Hindlimb muscle (tissue), 1 donor: Measurements from ENCODE around the gene CISH. TPM values are rescaled to one million over a fixed set of nuclear protein-coding genes. Genes with fewer than 3 reads are reported as not detected.
A peak's percentile ranks its signal among the peaks of the same experiment; 100 is the strongest.

Experiments
- DNase-seq: peaks from one replicate; pipeline ENCODE4 v3.0.0-alpha.2; 2013
- polyA plus RNA-seq: library from polyadenylated mRNA; unstranded; fragments of 120-200 nt; gene quantifications from one replicate; pipeline ENCODE4 v1.2.1, GENCODE V29; 2013; ENCODE audit not compliant: insufficient read length

CISH gene
- polyA plus RNA-seq, 1 donor = 16.5 TPM

DNA sequence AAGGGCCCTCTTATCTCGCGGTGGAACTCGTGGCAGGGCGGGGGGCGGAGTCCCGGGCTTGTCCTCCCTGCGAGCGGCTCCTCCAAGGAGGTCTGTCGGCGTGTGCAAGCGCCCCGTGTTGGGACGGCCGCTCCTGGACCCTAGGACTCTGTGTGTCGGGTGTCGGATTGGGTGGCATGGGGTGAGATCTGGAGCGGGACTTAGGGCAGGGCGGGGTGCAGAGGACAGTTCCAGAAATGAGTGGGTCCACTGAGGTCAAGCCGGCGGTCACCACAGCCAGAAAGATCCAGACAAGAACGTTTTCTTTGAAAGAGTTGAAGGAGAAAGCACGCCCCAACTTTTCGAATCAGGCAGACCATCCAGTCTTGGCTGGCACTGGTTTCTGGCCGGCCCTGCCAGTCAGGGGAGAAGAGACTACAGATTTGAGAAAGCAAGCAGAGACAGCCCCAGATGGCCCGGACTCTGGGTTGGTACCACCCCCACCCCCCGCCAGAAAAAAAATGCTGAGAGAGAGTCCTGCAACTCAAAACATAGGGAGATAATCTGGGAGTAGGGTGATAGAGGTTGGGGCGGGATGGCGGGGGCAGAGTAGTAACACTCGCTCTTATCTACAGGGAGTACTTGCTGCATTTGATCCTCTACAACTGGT lies 784 bp upstream of the CISH start:
- DNase-seq = no peak

DNA sequence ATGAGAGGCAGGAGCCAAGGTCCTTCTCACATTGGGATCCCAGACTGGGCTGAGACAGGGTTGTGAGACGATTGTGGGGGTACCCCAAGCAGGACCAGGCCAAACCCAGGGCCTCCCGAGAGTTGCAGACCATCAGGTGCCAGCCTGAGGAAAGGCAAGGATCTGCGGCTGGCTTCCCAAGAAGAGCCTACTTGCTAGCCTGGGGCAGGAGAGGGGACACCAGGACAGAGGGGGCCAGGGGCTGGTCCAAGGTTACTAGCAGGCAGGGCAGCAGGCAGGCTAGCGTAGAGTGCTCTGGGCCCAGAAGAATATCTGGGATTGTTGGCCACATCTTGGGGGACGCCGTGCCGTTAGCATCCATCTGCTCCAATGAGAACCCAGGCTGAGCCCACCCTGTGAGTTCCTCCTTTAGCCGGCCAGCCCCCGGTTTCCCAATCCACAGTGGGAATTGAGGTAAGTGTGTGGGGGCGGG lies 546 bp downstream of the CISH start:
- DNase-seq = no peak

DNA sequence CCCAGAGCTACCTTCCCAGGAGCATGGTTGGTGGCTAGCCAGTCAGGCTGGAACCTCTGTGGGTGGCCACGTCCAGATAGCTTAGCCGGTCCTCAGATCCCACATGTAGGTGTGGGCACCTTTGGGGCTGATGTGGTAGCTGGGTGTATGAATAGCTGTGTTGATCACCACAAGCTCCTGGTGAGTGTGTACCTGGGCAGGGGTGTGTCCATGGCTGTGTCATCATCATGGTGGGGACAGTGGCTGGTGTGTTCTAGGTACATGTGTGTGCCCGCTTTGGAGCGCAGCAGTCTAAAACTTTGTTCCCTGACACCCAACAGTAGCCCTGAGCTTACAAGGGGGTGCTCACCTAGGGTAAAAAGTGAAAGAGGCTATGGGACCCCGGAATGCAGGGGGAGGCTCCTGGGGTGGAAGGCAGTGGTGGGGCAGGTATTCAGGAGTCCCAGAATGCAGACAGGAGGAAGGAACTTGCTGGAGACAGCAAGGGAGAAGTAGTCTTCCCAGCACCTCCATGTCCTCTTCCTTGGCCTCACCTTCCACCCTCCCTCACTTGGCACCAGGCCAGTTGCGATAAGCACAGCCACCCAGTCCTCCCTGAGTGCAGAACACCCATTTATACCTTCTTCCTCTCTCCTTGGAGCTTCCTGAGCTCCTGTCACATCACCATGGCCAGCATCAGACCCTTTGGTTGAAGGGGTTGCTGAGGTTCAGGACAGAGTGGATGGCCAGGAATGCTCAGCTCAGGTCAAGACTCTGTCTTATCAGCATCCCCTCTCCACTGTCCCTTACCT lies 1.2 kb downstream of the CISH start:
- no peak for DNase-seq

DNA sequence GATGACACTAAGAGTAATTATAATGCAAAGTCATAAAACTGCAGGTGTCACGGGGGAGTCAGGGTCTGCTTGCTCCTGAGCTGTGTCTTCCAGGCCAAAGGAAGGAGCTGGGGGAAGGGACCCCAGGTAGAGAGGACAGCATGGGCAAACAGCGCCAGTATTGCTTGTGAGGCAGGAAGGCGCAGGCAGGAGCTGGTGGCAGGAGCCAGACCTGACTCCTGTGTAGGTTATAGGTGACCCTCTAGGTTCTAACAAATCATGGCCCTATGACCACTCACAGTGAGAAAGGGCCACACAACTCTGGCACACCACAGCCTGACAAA lies 1.9 kb downstream of the CISH start:
- no peak for DNase-seq

DNA sequence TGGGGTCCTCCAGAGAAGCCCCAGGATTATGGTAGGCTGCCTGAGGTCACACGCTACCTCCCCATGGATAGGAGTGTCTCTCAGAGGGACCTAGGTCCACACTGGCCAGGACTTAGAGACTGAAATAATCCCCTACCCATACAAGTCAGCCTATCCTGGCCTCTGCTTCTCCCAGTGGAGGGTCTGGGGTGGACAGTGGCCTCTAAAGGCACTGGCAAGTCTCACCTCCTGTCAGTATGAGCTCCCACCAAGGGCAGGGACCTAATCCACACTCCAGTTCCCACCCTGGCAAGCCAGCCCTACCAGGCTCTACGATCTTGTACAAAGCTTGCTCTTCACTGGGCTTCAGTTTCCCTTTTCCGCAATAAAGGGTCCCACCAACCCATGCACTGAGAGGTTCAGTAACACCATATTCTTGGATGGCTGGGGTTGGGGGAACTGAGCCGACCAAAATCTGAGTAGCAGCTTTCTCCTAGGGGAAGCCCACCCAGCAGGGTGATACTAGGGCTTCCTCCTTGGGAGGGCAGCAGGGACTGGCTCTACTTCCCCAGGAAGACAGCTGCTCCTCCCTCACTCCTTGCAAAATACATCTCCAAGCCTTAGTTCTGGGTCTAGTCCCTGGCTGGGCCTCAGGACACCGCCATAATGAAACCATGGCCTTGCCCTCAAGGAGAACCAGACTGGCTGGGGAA lies 2.4 kb downstream of the CISH start:
- DNase-seq = no peak

DNA sequence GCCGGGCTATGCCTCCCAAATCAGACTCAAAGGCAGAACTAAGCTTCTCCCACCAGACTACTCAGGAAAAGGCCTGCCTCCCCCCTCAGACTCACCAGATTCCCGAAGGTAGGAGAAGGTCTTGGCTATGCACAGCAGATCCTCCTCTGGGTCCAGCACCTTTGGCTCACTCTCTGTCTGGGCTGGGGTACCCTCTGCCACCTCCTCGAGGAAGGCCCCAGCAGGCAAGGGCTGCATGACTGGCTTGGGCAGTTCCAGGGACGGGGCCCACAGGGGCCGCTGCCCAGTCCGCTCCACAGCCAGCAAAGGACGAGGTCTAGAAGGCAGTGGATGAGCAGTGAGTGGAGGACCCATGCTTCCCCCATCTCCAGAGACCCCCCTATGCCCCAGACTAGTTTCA lies 3.3 kb downstream of the CISH start:
- DNase-seq = no peak

DNA sequence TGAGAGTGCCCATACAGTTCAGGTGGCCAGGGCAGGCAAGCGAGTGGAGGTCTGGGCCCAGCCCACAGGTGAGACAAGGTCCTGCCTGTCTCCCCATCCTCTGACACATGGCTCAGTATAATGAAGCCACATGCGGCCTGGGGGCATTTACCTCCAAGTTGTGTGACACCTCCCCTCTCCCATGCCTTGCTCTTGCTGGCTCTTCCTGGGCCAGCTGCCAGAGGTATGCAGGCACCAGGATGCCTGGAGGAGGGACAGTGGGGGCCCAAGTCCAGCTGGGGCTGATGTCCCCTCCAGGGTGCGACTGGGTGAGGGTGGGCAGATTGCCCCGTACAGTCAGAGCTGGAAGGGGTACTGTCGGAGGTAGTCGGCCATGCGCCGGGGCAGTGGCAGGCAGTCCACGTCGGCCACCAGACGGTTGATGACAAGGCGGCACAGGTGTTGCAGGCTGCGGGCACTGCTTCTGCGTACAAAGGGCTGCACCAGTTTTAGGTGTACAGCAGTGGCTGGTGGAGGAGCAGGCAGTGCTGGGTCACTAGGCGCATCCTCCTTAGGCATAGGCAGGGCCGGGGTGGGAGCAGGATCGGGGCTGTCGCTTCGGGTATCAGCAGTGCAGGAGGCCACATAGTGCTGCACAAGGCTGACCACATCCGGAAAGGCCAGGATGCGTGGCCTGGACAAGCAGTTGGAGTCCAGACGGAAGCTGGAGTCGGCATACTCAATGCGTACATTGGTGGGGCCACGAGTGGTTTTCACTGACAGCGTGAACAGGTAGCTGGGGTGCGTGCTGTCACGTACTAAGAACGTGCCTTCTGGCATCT lies 4.1 kb downstream of the CISH start:
- DNase-seq = no peak

DNA sequence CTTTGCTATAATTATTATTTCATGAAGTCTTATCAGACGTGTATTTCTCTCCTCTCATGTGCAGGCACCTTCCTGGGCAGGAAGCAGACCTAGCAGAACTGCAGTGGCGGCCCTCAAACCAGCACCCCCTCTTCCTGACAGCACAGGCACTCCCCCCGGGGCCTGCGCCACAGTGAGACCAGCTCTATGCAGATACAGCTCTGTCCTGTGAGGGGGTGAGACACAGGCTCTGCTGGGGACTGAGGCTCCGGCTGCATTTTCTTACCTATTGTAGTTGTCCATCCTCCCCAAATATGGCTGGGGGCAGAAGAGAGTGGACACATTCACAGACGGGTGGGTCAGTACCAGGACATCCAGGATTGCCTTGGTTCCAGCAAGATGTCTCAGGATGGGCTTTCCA lies 5.0 kb downstream of the CISH start:
- no peak for DNase-seq

DNA sequence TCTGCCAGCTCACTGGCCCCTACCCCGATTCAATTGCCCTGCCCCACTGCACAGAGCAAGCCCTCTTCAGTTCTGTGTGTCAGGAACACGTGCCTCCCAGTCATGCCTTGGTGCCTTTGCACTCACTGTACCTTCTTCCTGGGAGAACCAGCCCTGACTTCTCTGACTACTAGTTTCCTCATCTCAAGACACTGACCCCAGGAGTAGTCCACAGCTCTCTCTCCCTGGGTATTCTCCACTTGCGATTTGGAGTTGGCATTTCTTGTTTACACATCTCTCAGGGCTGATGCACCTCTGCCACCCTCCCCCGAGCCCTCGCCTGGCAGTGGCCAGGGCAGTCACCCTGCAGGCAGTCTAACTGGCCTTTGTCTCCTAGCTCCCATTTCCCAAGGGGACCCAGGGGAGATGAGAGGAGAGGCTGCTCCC lies 5.7 kb downstream of the CISH start:
- no peak for DNase-seq

DNA sequence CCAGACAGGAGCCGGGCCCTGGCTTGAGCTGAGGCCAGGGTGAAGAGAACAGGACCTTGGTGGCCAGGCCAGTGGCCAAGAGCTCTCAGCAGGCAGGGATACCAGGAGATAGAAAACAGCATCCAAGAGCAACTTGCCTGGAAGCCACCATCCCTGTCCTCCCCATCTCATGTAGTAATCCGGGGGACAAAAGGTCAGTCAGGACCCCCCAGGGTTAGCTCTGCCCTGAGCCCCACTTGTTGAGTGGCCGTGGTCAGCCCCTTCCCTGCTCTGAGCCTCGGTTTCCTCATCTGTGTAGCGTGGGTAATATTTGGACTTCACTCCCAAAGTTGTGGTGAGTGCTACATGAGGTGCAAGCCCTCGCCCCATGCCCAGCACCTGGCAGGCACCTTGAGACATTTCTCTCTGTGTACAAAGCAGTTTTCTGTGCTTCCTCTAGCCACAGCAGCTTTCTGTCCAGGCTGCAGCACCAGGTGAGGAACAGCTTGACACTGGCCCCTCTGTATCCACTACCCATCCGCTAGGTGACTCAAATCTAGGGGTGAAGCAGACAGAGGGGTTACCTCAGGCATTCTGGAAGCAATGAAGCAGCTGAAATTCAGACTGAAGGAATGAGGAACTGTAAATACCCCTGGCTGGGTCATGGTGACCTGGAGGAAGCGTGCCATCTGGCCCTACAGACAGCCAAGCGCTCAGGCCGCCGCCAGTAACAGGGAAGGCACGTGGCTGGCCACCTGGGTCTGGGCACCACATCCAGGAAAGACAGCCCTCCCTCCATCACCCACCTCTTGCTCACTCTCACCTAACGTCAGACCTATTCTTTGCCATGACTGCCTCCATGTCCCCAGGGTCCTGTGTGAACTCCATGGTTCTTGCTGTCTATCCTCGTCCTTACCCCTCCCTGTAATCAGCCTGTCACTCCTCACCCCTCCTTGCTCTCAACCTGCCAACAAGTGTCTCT lies 6.7 kb downstream of the CISH start:
- DNase-seq = no peak

DNA sequence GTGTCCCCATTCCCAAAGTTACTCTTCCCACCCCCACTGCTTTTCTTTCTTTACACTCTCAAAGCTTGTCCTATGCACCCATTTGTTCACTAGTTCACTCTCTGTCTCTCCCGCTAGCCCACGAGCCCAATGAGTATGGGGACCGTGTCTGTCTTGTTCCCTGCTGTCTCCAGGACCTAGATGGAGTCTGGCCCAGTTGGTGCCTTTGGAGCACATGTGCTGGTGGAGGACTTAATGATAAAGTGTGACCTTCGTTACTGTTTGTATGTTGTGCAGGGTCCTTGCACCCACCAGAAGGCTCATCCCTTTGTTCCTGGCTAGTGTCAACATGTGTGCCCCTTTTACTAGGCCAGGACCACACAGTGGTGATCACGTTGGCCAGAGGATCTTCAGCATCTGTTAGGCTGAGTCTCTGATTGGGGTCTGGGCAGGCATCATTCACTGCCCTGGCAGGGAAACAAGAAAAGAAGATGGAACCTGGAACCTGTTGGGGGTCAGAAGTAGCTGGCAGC lies 7.4 kb downstream of the CISH start:
- DNase-seq = no peak

DNA sequence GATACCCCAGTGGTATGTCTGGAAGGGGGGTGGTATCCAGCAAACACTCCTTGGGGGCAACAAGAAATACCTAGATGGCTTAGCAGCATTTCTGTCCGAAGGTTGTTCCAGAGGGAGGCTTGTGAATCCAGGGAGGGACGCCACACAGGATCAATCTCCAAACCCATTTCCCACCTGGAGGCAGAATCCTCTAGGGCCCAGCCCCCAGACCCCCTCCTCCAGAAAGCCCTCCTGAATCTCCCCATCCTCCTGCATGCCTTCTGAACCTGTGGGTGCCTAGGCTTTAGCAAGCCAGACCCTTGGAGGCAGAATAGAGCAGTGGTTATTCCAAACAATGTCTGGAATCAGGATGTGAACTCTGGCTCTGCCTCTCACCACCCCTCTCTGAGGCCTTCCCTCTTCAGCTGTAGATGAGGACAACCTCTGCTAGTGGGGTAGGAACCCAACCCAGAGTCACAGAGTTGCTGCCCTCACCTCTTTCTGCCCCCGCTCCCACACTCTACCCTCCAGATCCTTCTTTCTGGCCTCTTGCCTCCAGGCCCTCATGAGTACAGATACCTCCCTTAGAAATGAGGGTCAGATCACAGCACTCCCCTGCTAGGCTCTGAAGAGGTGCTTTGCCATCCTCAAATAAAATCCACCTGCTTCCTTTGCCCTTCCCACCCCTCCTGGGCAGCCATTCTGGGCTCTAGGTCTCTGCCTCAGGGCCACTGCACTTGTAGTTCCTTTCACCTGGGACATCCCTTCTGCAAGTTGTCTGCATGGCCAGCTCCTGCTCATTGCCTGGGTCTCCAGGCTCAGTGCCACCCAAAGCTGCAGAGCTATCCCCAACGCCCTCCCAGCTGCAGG lies 8.1 kb downstream of the CISH start:
- DNase-seq = no peak

DNA sequence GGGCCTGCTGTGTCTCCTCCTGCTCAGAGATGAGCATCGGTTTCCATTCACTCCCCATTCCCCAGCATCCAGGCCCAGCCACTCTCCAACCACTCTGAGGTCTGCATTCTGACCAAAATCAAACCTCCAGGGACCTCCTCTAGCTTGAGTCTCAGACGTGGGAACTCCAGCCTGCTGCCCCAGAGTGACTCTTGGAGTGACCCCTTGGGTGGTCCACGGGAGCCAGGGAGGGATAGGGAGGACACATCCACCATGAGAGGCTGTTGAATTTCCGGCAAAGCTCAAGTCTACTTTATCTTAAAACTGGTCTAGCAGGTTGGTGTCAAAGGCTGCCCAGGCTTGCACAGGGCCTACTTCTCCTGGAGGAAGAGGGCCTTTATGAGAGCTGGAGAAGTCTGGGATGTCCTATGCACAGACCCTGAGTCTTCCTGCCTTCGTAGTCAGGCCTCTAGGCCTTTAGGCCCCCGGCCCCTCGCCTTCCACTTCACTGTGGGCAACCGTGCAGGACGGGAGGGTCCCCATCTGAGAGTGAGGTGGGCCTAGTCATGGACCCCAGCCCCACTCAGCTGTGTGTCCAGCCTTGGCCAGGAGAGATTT lies 8.9 kb downstream of the CISH start:
- DNase-seq = no peak

DNA sequence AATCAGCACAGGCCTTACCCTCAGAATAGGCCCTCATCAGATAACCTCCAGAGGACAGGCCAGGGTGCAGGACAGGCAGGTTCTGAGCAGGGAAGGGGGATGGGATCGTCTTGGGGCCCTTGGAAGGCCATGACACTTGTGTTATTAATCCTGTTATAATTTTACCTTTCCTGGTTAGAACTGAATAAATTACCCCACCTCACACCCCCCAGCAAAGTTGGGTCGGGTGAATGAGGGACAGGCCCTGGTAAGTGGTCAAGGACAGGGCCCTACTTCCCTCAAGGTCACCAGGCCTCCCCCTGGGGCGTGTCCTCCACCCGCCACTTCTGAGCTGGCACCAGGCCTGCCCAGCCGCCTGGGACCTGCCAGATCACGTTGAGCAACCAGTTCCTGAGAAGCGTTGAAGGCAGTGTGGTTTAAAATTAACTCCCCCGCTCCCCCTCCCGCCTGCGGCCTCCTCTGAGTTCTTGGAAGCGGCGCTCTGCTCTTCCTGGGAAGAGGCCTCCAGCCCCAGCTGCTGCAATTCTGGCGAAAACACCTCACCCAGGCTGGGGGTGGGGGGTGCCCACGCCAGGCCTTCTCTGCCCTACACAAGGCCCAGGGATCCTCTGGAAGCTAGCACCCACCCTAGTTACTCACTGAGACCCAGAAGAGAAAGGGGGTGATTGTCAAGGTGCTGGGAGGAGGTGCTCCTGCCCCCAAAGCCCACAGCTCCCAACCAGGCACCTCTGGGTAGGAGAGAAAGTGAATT lies 10.6 kb downstream of the CISH start:
- peak; percentile 90 for DNase-seq

DNA sequence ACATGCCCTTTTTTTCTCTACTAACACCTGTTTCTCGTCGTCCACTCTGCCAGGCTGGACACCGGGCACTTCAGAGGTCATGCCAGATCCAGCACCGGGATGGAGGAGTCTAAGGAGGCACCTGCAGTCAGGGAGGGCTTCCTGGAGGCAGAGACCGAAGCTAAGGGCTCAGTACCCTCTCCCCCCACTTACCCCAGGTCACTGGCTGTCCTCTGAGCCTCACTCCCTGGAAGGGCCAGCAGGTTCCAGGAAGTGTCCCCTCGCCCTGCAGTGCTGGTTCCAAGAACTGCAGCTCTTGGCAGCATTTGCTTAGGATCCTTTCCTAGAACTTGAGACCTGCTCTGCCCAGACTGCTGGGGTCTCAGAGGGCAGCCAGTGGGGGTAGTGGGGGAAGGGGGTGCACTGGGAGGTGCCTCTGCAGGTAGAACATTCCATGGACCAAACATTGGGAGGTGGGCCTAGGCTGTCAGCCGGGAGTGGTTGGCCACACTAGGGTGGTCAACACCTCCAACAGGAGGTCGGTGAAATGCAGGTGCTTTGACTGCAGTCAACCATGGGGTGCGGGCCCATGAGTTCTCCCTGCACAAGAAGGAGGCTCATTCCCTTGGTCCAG lies 11.3 kb downstream of the CISH start:
- DNase-seq = no peak

DNA sequence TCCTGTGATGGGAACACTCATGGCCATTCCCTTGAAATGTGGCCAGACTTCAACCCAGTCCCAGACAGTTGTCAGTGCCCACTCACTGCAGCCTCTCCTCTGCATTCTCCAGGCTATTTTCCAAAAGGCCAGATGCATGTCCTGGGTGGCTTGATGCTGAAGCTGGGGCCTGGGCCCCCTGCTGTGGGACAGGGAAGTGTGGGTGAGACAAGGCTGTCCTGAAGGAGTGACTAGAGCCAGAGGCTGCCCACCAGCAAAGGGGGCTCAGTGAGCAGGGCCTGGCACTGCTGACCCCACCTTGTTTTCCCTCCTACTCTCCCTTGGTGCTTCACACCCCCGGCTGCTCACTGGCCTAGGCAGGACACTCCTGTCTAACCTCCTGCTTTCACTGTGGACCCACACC lies 11.9 kb downstream of the CISH start:
- DNase-seq = no peak

DNA sequence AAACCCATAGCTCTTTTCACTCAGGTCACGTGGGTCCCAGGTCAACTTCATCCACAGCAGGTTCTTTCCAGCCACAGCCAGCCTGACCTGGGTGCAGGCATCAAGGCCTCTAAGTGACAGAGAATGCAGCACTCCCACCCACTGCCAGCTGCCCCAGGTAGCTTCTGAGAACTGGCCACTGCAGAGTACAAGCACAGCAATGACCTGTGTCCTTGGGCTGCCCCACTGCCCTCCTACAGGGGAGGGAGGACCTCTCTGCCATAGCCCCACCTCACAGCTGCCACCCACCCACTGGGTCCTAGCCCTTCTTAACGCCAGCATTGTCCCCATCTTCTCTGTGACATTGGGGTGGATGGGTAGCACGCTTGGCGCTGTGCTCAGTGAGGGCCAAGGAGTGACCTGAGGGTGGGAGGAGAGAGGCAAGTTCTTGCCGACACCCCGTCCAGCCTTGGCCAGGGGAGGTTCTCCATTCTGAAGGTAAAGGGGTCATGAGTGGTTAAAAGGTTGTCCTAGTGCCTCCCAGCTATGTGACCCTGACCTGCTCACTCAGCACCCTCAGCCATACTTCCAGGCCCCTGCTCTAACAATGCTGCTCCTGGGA lies 12.4 kb downstream of the CISH start:
- no peak for DNase-seq

DNA sequence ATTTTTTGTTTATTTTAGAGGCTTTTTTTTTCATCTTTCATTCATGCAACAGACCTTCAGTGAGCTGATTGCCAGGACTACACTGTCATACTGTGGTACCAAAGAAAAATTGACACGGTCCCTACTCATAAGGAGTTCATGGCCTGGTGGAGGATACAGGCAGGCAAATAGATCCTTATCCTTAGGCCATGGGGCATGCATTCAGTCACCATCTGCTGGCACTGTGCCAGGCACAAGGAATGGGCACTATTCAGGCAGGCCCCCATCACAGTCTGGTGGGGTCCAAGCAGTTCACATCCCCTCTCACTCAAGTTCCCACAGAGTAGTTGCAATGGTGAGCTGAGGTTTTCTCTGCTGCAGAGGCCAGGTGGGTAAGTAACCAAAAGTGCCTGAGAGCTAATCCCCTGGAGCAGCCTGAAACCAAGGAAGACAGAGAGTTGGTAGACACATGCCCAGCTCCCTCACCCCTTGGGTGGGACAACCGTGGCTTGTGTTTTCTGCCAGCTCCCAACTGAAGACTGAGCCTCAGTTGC lies 17.3 kb downstream of the CISH start:
- no peak for DNase-seq
